T-helper 17 cell (primary cell): ENCODE data around the gene SAMD15. TPM values are rescaled to one million over a fixed set of nuclear protein-coding genes. Genes with fewer than 3 reads are reported as not detected.
"Not testable (repeated sequence)": the region's sequence is repeated elsewhere in the genome, so short reads cannot be mapped to it uniquely, and the experiment has no call there.

ENCODE experiments used
- ATAC-seq: fragments of 150-1000 bp; cut with Tn5 transposase; 2 replicates; pipeline ENCODE4 v1.10.0; 2021; ENCODE audit warnings: mild to moderate bottlenecking, moderate library complexity
- DNase-seq, 3 donors: peaks; one replicate each; pipeline versions ENCODE4 v3.0.0 to v3.0.0-alpha.2; 2020 to 2021
- H3K9me3 ChIP-seq: one replicate; pipeline ENCODE4 v1.7.0; 2013; ENCODE audit warnings: low read length, mild to moderate bottlenecking; ENCODE audit not compliant: control insufficient read depth, poor library complexity, severe bottlenecking
- H3K27ac Mint-ChIP-seq: one replicate; pipeline ENCODE4 v1.8.0; 2022; ENCODE audit warnings: mild to moderate bottlenecking, moderate library complexity, mixed read lengths
- H3K27me3 Mint-ChIP-seq: one replicate; pipeline ENCODE4 v1.8.0; 2022; ENCODE audit warnings: mixed read lengths
- H3K36me3 Mint-ChIP-seq: one replicate; pipeline ENCODE4 v1.8.0; 2022; ENCODE audit warnings: low read depth, mixed read lengths
- H3K4me1 Mint-ChIP-seq: one replicate; pipeline ENCODE4 v1.8.0; 2022; ENCODE audit warnings: mild to moderate bottlenecking, mixed read lengths
- H3K4me3 Mint-ChIP-seq: one replicate; pipeline ENCODE4 v1.8.0; 2022; ENCODE audit warnings: mild to moderate bottlenecking, moderate library complexity, mixed read lengths
- total RNA-seq, 4 donors: library from RNA in 2 of 4; stranded (reverse) in 2 of 4; gene quantifications; one replicate each; pipeline ENCODE4 v1.2.3 and lab custom pipeline; 2022 to 2026

Gene SAMD15
- total RNA-seq, 2 donors from 2014 or later: 0.26 to 0.32 TPM

GRCh38 chr14:77403768-77404167 lies 26.6 kb downstream of the SAMD15 start:
- H3K27me3 Mint-ChIP-seq: no peaks in the 10 kb centered on the region
- H3K4me1 Mint-ChIP-seq: peaks cover 14% of the 10 kb centered on the region
- no peak overlapping the region for H3K4me3 Mint-ChIP-seq
- peaks cover 9% of the 10 kb centered on the region for H3K36me3 Mint-ChIP-seq
- H3K9me3 ChIP-seq: no peaks in the 10 kb centered on the region
- ATAC-seq (no peak), DNase-seq (no peak)
- H3K27ac Mint-ChIP-seq: no peak overlapping the region

- no peak overlapping the region for H3K4me3 Mint-ChIP-seq
- DNase-seq (no peak), ATAC-seq (no peak)
- H3K27ac Mint-ChIP-seq: no peak overlapping the region
- peaks cover 14% of the 10 kb centered on the region for H3K4me1 Mint-ChIP-seq
- no peaks in the 10 kb centered on the region for H3K9me3 ChIP-seq
- H3K36me3 Mint-ChIP-seq: peaks cover 4% of the 10 kb centered on the region
- H3K27me3 Mint-ChIP-seq: no peaks in the 10 kb centered on the region
Observed at GRCh38 chr14:77406086-77406485, 28.9 kb downstream of the SAMD15 start.

GRCh38 chr14:77406718-77407117 lies 29.5 kb downstream of the SAMD15 start:
- Mint-ChIP-seq H3K4me1 (peaks cover 14% of the 10 kb centered on the region), H3K36me3 (peaks cover 4% of the 10 kb centered on the region), H3K27me3 (no peaks in the 10 kb centered on the region), H3K27ac (peak overlapping the region; percentile 45), H3K4me3 (no peak overlapping the region)
- DNase-seq (no peak), ATAC-seq (no peak)
- H3K9me3 ChIP-seq: no peaks in the 10 kb centered on the region

- no peak for DNase-seq
- Mint-ChIP-seq H3K4me3 (no peak overlapping the region), H3K27me3 (no peaks in the 10 kb centered on the region), H3K27ac (peak overlapping the region; percentile 45), H3K4me1 (peaks cover 14% of the 10 kb centered on the region), H3K36me3 (peaks cover 4% of the 10 kb centered on the region)
- no peaks in the 10 kb centered on the region for H3K9me3 ChIP-seq
- ATAC-seq: no peak
Observed at GRCh38 chr14:77407158-77407557, 30.0 kb downstream of the SAMD15 start.

GRCh38 chr14:77409131-77409533 lies 32.0 kb downstream of the SAMD15 start:
- ATAC-seq: no peak
- Mint-ChIP-seq H3K27me3 (no peaks in the 10 kb centered on the region), H3K27ac (no peak overlapping the region)

GRCh38 chr14:77415403-77416030 lies 38.3 kb downstream of the SAMD15 start:
- not testable (repeated sequence) for H3K4me3 Mint-ChIP-seq, H3K4me1 Mint-ChIP-seq, H3K27me3 Mint-ChIP-seq, ATAC-seq, H3K9me3 ChIP-seq, H3K27ac Mint-ChIP-seq, H3K36me3 Mint-ChIP-seq, DNase-seq

More at GRCh38 chr14:77409131-77409533, 32.0 kb downstream of the SAMD15 start:
- no peaks in the 10 kb centered on the region for H3K9me3 ChIP-seq
- peaks cover 3% of the 10 kb centered on the region for H3K36me3 Mint-ChIP-seq
- no peak for DNase-seq
- H3K4me3 Mint-ChIP-seq: no peak overlapping the region
- peaks cover 13% of the 10 kb centered on the region for H3K4me1 Mint-ChIP-seq

GRCh38 chr14:77416098-77416497 lies 38.9 kb downstream of the SAMD15 start:
- H3K9me3 ChIP-seq, H3K27me3 Mint-ChIP-seq, ATAC-seq, H3K36me3 Mint-ChIP-seq, H3K4me3 Mint-ChIP-seq, H3K27ac Mint-ChIP-seq, H3K4me1 Mint-ChIP-seq, DNase-seq: not testable (repeated sequence)

- ATAC-seq: no peak
- Mint-ChIP-seq H3K27me3 (no peaks in the 10 kb centered on the region), H3K36me3 (peaks cover 2% of the 10 kb centered on the region), H3K27ac (no peak overlapping the region), H3K4me1 (no peaks in the 10 kb centered on the region), H3K4me3 (no peak overlapping the region)
- H3K9me3 ChIP-seq: no peaks in the 10 kb centered on the region
- no peak for DNase-seq
Observed at GRCh38 chr14:77416836-77417235, 39.7 kb downstream of the SAMD15 start.

- ATAC-seq (no peak), DNase-seq (no peak)
- no peaks in the 10 kb centered on the region for H3K9me3 ChIP-seq
- no peaks in the 10 kb centered on the region for H3K4me1 Mint-ChIP-seq
- H3K4me3 Mint-ChIP-seq: no peak overlapping the region
- no peaks in the 10 kb centered on the region for H3K27me3 Mint-ChIP-seq
- peaks cover 11% of the 10 kb centered on the region for H3K36me3 Mint-ChIP-seq
- H3K27ac Mint-ChIP-seq: no peak overlapping the region
Observed at GRCh38 chr14:77421201-77421600, 44.0 kb downstream of the SAMD15 start.

GRCh38 chr14:77423423-77423822 lies 46.2 kb downstream of the SAMD15 start, which contains the start of gene NOXRED1:
TSS of gene NOXRED1 (minus strand) at chr14:77423523. CDS start at chr14:77422889, 634 bp downstream.
- peaks cover 25% of the 10 kb centered on the region for H3K36me3 Mint-ChIP-seq
- no peaks in the 10 kb centered on the region for H3K9me3 ChIP-seq
- no peaks in the 10 kb centered on the region for H3K4me1 Mint-ChIP-seq
- no peaks in the 10 kb centered on the region for H3K27me3 Mint-ChIP-seq
- DNase-seq (no peak), ATAC-seq (no peak)
- H3K4me3 Mint-ChIP-seq: no peak within 1 kb of the TSS
- no peak within 1 kb of the TSS for H3K27ac Mint-ChIP-seq

GRCh38 chr14:77424862-77425261 lies 47.7 kb downstream of the SAMD15 start:
- H3K4me1 Mint-ChIP-seq: no peaks in the 10 kb centered on the region
- no peaks in the 10 kb centered on the region for H3K27me3 Mint-ChIP-seq
- no peak overlapping the region for H3K4me3 Mint-ChIP-seq
- ATAC-seq (no peak), DNase-seq (no peak)
- H3K36me3 Mint-ChIP-seq: peaks cover 37% of the 10 kb centered on the region
- H3K9me3 ChIP-seq: no peaks in the 10 kb centered on the region
- no peak overlapping the region for H3K27ac Mint-ChIP-seq

- H3K4me3 Mint-ChIP-seq: no peak overlapping the region
- peaks cover 37% of the 10 kb centered on the region for H3K36me3 Mint-ChIP-seq
- no peaks in the 10 kb centered on the region for H3K27me3 Mint-ChIP-seq
- no peaks in the 10 kb centered on the region for H3K4me1 Mint-ChIP-seq
- peak overlapping the region; percentile 29 for H3K27ac Mint-ChIP-seq
- DNase-seq (no peak), ATAC-seq (no peak)
- no peaks in the 10 kb centered on the region for H3K9me3 ChIP-seq
Observed at GRCh38 chr14:77426396-77426795, 49.2 kb downstream of the SAMD15 start.

- no peaks in the 10 kb centered on the region for H3K9me3 ChIP-seq
- no peak for DNase-seq
- peaks cover 16% of the 10 kb centered on the region for H3K36me3 Mint-ChIP-seq
- no peak overlapping the region for H3K4me3 Mint-ChIP-seq
- ATAC-seq: no peak
- no peak overlapping the region for H3K27ac Mint-ChIP-seq
- no peaks in the 10 kb centered on the region for H3K27me3 Mint-ChIP-seq
- no peaks in the 10 kb centered on the region for H3K4me1 Mint-ChIP-seq
Observed at GRCh38 chr14:77436042-77436441, 58.9 kb downstream of the SAMD15 start.

GRCh38 chr14:77438596-77438995 lies 61.4 kb downstream of the SAMD15 start:
- no peak for ATAC-seq
- H3K4me3 Mint-ChIP-seq: no peak overlapping the region
- no peaks in the 10 kb centered on the region for H3K4me1 Mint-ChIP-seq
- DNase-seq: no peak
- H3K36me3 Mint-ChIP-seq: peaks cover 21% of the 10 kb centered on the region
- H3K27me3 Mint-ChIP-seq: no peaks in the 10 kb centered on the region
- no peak overlapping the region for H3K27ac Mint-ChIP-seq
- H3K9me3 ChIP-seq: no peaks in the 10 kb centered on the region
